ENCODE data around the gene BRCA1.

- no peak for TF ChIP-seq RARB (CRISPR knock-in tag; IDR thresholded peaks at IDR 0.05)
- no peak for TF ChIP-seq ZNF565 (CRISPR knock-in tag; conservative IDR thresholded peaks at IDR 0.05; ENCODE audit: low read depth)
- no peak for TF ChIP-seq ZFP3 (CRISPR knock-in tag; IDR thresholded peaks at IDR 0.05)
- no peak for TF ChIP-seq ZNF8 (CRISPR knock-in tag; IDR thresholded peaks at IDR 0.05)
- TF ChIP-seq TCF4 (CRISPR knock-in tag; IDR thresholded peaks at IDR 0.05; ENCODE audit: borderline replicate concordance): no peak
- TF ChIP-seq ARNTL (CRISPR knock-in tag; IDR thresholded peaks at IDR 0.05; ENCODE audit: borderline replicate concordance, low read depth): no peak
- no peak for TF ChIP-seq ZFP30 (CRISPR knock-in tag; IDR thresholded peaks at IDR 0.05)
- no peak for TF ChIP-seq OSR1 (CRISPR knock-in tag; IDR thresholded peaks at IDR 0.05)
- no peak for TF ChIP-seq CSDC2 (CRISPR knock-in tag; IDR thresholded peaks at IDR 0.05)
- TF ChIP-seq BACH2 (CRISPR knock-in tag; IDR thresholded peaks at IDR 0.05; ENCODE audit: borderline replicate concordance): no peak
Observed at GRCh38 chr17:43043307-43043706, 81.9 kb downstream of the BRCA1 start.
